GM18505 (cell line): Measurements from ENCODE around the gene MAP9.
"Not testable (repeated sequence)": the region's sequence is repeated elsewhere in the genome, so short reads cannot be mapped to it uniquely, and the experiment has no call there.

Source experiments
- ATAC-seq: cut with Tn5 transposase; IDR thresholded peaks from one replicate; pipeline ENCODE4 v1.9.1; 2021; ENCODE audit not compliant: unreplicated experiment
- POLR2A ChIP-seq: IDR thresholded peaks from 4 replicates; pipeline ENCODE4 v1.6.1; 2011; ENCODE audit warnings: borderline replicate concordance; ENCODE audit not compliant: insufficient read depth, insufficient read length; ENCODE audit errors: extremely low read depth

The MAP9 gene

DNA sequence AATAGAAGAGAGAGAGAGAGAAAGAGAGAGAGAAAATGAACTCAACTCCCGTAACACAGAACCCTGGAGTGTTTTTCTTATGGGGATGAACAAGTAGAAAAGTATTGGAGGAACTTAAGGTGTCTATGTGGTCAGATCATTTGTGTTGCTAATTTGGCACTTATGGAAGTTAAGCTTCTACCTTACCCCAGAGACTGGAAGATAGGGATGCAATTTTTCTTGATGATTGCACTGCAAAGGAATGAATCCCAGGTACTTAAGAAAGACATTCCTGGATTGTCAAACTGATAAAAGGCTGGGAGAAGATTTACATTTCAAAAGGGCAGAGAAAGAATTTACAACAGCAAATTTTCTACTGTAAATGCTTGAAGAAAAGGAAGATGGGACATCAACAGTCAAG lies 57.2 kb downstream of the MAP9 start:
- TF ChIP-seq POLR2A = no peak
- no peak for ATAC-seq

DNA sequence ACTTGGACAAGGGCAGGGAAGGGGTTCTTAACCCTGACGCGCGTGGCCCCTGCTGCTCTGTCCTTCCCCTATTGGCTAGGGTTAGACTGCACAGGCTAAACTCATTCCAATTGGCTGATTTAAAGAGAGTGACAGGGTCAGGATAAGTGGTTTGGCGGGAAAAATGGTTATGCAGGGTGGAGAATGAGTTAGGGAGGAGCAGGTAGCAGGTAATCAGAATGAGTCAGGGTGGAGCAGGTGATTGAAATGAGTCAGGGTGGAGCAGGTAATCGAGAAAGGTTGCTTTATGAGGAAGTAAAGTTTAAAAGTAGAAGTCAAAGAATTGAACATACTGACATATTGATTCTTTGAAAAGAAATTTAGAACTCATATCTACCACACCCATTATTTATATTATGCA lies 64.7 kb downstream of the MAP9 start:
- not testable (repeated sequence) for ATAC-seq

DNA sequence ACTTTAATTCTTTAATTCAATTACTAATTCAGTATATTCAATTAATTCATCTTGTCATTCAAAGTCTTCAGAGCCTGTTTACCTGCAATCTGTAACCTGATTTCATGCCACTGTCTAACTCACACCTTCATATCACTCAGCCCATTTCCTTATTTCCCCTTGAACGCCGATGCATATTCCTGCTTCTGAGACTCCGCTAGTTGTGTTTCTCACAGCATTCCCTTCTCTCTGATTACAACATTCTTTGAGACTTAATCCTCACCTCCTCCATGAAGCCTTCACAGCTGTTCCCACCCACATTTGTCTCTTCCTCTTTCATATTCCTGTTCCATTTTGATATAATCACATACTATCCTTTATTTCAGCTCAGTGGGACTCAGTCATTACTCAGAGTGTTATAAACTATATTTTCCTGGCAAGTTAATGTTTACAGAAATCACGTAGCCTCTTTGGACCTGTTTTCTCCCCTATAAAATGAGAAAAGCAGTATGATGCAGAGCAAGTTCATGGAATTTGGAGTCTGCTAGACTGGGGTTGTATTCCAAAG lies 69.0 kb downstream of the MAP9 start:
- no peak for TF ChIP-seq POLR2A
- ATAC-seq = no peak

DNA sequence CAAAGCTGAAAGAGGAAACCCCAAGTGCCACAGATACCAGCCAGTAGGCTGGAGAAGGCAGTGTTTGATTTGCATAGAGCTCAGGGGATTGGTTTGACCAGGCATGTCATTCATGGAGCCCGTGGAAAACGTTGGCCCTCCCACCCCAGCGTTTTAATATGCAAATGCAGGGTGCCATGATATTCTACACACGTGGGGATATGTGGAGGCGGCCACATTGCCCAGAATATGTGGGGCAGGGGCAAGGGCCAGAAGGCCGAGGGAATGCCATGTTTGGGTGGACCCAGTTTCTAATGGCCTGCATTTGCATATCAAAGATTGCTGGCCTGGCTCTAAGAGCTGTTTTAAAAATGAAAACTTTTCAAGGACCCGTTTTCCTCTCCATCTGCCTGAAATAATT lies 71.1 kb downstream of the MAP9 start:
- no peak for ATAC-seq
- no peak for TF ChIP-seq POLR2A

DNA sequence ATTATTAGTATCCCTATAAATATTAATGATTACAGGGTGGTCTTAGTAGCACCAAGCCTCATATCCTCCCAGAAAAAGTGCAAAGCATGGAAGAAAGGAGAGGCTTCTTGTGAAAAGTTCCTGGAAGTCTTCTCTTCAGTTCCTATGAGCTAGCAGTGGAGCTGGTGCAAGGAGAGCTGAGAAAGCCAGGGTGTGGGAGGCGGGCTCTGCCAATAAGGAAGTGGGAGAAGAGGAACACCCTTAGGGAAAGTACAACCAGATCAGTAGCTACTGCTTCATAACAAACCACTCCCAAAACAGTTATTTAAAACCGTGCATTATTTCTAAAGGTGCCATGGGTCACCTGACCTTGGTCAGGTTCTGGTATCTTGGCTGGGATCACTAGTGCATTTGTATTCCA lies 72.4 kb downstream of the MAP9 start:
- no peak for TF ChIP-seq POLR2A
- no peak for ATAC-seq

DNA sequence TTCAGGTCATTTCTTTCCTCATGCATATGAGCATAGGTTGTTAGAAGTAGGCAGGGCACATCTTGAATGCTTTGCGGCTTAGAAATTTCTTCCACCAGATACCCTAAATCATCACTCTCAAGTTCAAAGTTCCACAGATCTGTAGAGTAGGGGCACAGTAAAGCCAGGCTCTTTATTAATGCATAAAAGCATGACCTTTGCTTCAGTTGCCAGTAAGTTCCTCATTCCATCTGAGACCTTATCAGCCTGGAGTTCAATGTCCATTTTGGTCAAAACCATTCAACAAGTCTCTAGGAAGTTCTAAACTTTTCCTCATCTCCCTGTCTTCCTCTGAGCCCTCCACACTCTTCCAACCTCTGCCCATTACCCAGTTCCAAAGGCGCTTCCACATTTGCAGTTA lies 77.7 kb downstream of the MAP9 start:
- TF ChIP-seq POLR2A = no peak
- no peak for ATAC-seq
